Muscle layer of colon (tissue), 2 donors: Measurements from ENCODE around the gene ZNF407.

Experiments
- H3K27ac ChIP-seq: one replicate; pipeline ENCODE4 v1.7.0; 2013; ENCODE audit warnings: low read depth, mild to moderate bottlenecking, low read length, moderate library complexity
- H3K27me3 ChIP-seq, 2 donors: one replicate each; pipeline ENCODE4 v1.7.0; 2013; ENCODE audit warnings: low read length in 2 of 2, mild to moderate bottlenecking in 2 of 2; ENCODE audit not compliant: insufficient read depth in 2 of 2, control insufficient read depth in 1 of 2
- H3K36me3 ChIP-seq: one replicate; pipeline ENCODE4 v1.7.0; 2013; ENCODE audit warnings: mild to moderate bottlenecking, low read length; ENCODE audit not compliant: insufficient read depth
- H3K4me1 ChIP-seq: one replicate; pipeline ENCODE4 v1.7.0; 2013; ENCODE audit warnings: mild to moderate bottlenecking, low read length; ENCODE audit not compliant: insufficient read depth
- H3K4me3 ChIP-seq, 2 donors: one replicate each; pipeline ENCODE4 v1.7.0; 2013; ENCODE audit warnings: low read length in 2 of 2, low read depth in 1 of 2, mild to moderate bottlenecking in 1 of 2, moderate library complexity in 1 of 2
- H3K9ac ChIP-seq: one replicate; pipeline ENCODE4 v1.7.0; 2013; ENCODE audit warnings: low read length
- H3K9me3 ChIP-seq: one replicate; pipeline ENCODE4 v1.7.0; 2013; ENCODE audit warnings: mild to moderate bottlenecking, low read length
- donor health status: abdominal sarcoma.
- donor health status: Adenocarcinoma of cecum.

The ZNF407 gene

DNA sequence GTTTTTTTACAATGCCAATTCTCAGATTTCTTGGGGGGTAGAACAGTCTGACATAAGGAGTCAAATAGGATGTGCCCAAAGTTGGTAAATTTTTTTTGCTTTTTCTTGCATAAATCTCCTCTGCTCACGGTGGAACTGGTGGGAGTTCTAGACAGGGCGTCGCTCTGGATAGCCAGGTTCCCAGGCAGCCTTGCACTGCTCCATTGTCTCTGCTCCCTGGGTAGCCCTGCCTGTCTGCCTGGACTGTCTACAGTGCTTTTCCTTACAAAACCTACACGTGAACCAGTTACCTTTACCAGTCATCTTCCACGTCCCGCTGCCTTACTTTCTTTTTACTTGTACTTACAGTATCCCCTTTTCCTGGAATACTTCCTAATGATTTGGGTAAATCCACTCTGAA, 117.1 kb downstream of the ZNF407 start:
- no peak overlapping the region for H3K27ac ChIP-seq
- H3K9ac ChIP-seq = no peak overlapping the region
- H3K9me3 ChIP-seq = no peaks in the 10 kb centered on the region
- no peak overlapping the region for H3K4me3 ChIP-seq
- no peaks in the 10 kb centered on the region for H3K4me1 ChIP-seq
- no peaks in the 10 kb centered on the region for H3K36me3 ChIP-seq
- H3K27me3 ChIP-seq = no peaks in the 10 kb centered on the region

DNA sequence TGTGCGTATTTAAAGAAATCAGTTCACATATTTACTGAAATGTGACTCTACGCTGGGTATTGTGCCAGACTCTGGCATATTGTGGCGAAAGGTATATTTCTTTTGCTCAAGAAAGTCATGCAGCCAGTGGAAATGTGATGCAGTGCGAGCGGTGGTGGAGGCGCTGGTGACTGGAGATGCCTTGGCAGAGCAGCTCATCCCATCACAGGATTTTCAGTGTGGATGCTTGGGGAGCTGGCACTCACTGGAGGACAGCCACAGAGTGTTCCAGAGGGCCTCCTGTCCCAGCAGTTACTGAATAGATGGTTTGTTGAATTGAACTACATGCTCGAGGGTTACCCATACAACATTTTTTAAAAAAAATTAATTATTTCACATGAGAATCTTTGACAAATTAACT, 117.6 kb downstream of the ZNF407 start:
- Histone ChIP-seq H3K4me3 (no peak overlapping the region), H3K4me1 (no peaks in the 10 kb centered on the region), H3K27me3 (no peaks in the 10 kb centered on the region), H3K36me3 (no peaks in the 10 kb centered on the region), H3K27ac (no peak overlapping the region), H3K9me3 (no peaks in the 10 kb centered on the region), H3K9ac (no peak overlapping the region)

DNA sequence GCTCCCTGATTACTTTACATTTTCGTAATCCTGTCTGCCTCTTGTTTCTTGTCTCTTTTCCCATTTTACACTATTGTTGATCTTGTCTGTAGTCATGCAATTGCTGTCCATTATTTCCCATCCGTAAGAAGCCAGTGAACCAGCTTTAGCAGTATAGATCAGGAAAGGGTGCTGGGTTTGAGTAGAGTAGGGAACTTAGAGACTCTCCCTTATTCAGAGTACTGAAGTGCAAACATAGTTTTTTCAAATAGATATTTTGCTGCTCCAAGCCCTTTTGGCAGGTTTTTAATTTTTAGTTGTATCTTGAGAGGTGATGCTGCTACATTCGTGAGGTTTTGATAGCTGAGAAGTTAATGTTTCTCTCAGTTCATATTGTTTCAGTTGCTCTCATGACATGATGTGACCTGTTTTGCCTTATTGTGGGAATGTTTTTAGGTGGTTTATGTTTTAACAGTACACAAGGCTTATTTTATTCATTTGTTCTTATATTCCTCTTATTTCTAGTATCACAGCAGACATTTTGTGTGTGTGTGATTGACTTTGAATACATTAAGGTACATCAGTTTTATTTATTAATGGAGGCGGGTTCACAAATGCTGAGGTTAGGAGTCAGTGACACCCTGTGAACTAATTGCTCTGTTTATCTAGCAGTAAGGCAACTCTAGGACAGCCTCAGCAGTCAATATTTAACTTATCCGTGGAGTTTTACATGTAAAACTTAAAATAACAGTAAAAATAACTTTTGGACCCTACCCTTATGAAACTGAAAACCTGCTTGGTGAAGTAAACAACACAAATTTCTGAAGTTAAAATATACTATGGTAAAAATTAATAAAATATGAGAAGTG, 118.4 kb downstream of the ZNF407 start:
- Histone ChIP-seq H3K9ac (no peak overlapping the region), H3K9me3 (no peaks in the 10 kb centered on the region), H3K27ac (no peak overlapping the region), H3K36me3 (no peaks in the 10 kb centered on the region), H3K4me1 (no peaks in the 10 kb centered on the region), H3K27me3 (no peaks in the 10 kb centered on the region), H3K4me3 (no peak overlapping the region)

- no peak overlapping the region for H3K9ac ChIP-seq
- H3K36me3 ChIP-seq = no peaks in the 10 kb centered on the region
- H3K4me3 ChIP-seq = no peak overlapping the region
- H3K27me3 ChIP-seq = no peaks in the 10 kb centered on the region
- H3K27ac ChIP-seq = no peak overlapping the region
- no peaks in the 10 kb centered on the region for H3K9me3 ChIP-seq
- peaks cover 5% of the 10 kb centered on the region for H3K4me1 ChIP-seq
Observed at GRCh38 chr18:74718312-74718711, 120.6 kb downstream of the ZNF407 start.

DNA sequence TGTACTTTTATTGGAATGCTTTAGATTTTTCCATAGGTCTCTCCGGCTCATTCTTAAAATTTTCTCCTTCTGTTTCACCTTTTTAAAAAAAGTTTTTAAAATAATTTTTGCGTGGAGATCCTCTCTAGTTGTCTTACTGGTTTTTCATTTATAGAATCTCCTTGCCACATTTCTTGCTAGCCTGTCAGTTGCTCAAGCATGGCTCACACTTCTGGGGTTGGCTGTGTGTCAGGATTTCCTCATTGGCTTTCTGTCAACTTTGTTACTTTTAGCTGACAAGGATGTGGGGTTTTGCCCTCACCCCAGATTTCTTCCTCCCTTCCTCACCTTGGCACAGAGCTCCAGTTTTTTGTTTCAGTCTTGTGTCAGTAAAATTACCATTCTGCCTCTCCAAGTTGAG, 124.6 kb downstream of the ZNF407 start:
- Histone ChIP-seq H3K4me1 (peaks cover 5% of the 10 kb centered on the region), H3K9me3 (no peaks in the 10 kb centered on the region), H3K4me3 (no peak overlapping the region), H3K27me3 (no peaks in the 10 kb centered on the region), H3K27ac (no peak overlapping the region), H3K36me3 (no peaks in the 10 kb centered on the region), H3K9ac (no peak overlapping the region)

DNA sequence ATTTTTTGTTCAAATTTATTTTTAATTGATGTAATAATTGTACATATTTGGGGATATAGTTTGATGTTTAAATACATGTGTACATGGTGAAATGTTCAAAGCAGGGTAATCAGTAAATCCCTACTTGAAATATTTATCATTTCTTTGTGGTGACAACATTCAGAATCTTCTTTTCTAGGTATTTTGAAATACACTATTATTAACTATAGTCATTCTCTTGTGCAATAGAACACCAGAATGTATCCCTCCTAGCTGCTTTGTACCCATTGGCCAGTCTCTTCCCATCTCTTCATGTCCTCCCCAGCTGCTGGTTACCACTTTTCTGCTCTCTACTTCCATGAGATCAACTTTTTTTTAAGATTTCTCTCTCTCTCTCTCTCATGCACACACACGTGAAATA, 126.5 kb downstream of the ZNF407 start:
- no peaks in the 10 kb centered on the region for H3K27me3 ChIP-seq
- H3K9ac ChIP-seq = no peak overlapping the region
- no peak overlapping the region for H3K4me3 ChIP-seq
- no peak overlapping the region for H3K27ac ChIP-seq
- H3K9me3 ChIP-seq = no peaks in the 10 kb centered on the region
- peaks cover 5% of the 10 kb centered on the region for H3K4me1 ChIP-seq
- H3K36me3 ChIP-seq = no peaks in the 10 kb centered on the region

GRCh38 chr18:74725690-74726089, 128.0 kb downstream of the ZNF407 start:
- no peak overlapping the region for H3K9ac ChIP-seq

DNA sequence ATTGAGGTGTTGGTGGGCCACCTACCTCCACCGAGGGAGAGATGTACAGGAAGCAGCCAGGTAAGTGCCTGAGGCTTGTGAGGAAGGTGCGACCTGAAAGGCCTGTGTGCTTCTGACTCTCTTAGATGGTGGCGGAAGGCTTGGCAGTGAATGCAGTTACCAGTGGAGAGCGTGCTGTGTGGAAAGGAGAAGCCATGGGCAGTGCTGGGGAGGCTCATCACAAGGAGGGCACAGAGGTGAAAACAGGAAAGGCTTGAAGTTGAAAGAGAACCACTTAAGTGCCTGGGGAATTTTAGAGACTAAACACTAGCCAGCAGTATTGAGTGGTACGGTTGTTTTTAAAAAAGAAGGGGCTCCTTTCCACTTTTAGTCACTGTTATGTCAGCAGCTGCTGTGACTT, 130.9 kb downstream of the ZNF407 start:
- H3K4me1 ChIP-seq = no peaks in the 10 kb centered on the region
- no peaks in the 10 kb centered on the region for H3K36me3 ChIP-seq
- H3K9me3 ChIP-seq = no peaks in the 10 kb centered on the region
- H3K27ac ChIP-seq = no peak overlapping the region
- H3K9ac ChIP-seq = no peak overlapping the region
- H3K27me3 ChIP-seq = no peaks in the 10 kb centered on the region
- H3K4me3 ChIP-seq = no peak overlapping the region

More at GRCh38 chr18:74725690-74726089, 128.0 kb downstream of the ZNF407 start:
- H3K27ac ChIP-seq = no peak overlapping the region
- no peaks in the 10 kb centered on the region for H3K27me3 ChIP-seq
- no peaks in the 10 kb centered on the region for H3K36me3 ChIP-seq
- H3K4me1 ChIP-seq = peaks cover 5% of the 10 kb centered on the region
- H3K4me3 ChIP-seq = no peak overlapping the region
- no peaks in the 10 kb centered on the region for H3K9me3 ChIP-seq

- Histone ChIP-seq H3K9ac (no peak overlapping the region), H3K4me3 (no peak overlapping the region), H3K27me3 (no peaks in the 10 kb centered on the region), H3K9me3 (no peaks in the 10 kb centered on the region), H3K27ac (no peak overlapping the region), H3K36me3 (no peaks in the 10 kb centered on the region), H3K4me1 (no peaks in the 10 kb centered on the region)
Observed at GRCh38 chr18:74731097-74731496, 133.4 kb downstream of the ZNF407 start.

GRCh38 chr18:74732380-74732779, 134.7 kb downstream of the ZNF407 start:
- Histone ChIP-seq H3K36me3 (no peaks in the 10 kb centered on the region), H3K4me1 (no peaks in the 10 kb centered on the region), H3K4me3 (no peak overlapping the region), H3K27me3 (no peaks in the 10 kb centered on the region), H3K27ac (no peak overlapping the region), H3K9me3 (no peaks in the 10 kb centered on the region), H3K9ac (no peak overlapping the region)

GRCh38 chr18:74733598-74733997, 135.9 kb downstream of the ZNF407 start:
- Histone ChIP-seq H3K27ac (no peak overlapping the region), H3K27me3 (no peaks in the 10 kb centered on the region), H3K4me3 (no peak overlapping the region), H3K4me1 (no peaks in the 10 kb centered on the region), H3K36me3 (no peaks in the 10 kb centered on the region), H3K9me3 (no peaks in the 10 kb centered on the region), H3K9ac (no peak overlapping the region)

- H3K27me3 ChIP-seq = no peaks in the 10 kb centered on the region
- H3K27ac ChIP-seq = no peak overlapping the region
- no peaks in the 10 kb centered on the region for H3K4me1 ChIP-seq
- H3K36me3 ChIP-seq = no peaks in the 10 kb centered on the region
- H3K4me3 ChIP-seq = no peak overlapping the region
- H3K9me3 ChIP-seq = no peaks in the 10 kb centered on the region
- H3K9ac ChIP-seq = no peak overlapping the region
Observed at GRCh38 chr18:74734013-74734444, 136.4 kb downstream of the ZNF407 start.
